HG03432 (cell line): ENCODE results near the gene DPH3.

Source experiments
- ATAC-seq: cut with Tn5 transposase; IDR thresholded peaks from one replicate; pipeline ENCODE4 v1.9.1; 2021; ENCODE audit warnings: mild to moderate bottlenecking, moderate library complexity; ENCODE audit not compliant: unreplicated experiment

Gene DPH3

DNA sequence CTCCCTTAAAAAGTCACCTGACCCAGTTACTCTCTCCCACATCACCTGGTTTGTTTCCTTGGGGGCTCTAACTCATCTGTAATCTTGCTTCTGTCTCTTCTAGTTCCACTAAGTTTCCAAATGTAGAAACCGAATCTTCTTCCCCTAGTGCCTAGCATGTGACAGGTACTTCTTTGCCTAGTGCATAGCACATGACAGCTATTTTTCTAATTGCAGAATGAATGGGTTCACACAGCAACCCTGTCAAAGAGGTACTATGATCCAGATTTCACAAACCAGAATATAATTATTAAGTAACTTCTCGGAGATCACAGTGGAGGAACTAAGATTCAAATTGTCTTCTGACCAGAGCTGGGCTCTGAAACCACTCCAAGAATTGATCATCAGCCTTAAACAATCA is 7.4 kb downstream of the DPH3 start:
- ATAC-seq, result no peak

DNA sequence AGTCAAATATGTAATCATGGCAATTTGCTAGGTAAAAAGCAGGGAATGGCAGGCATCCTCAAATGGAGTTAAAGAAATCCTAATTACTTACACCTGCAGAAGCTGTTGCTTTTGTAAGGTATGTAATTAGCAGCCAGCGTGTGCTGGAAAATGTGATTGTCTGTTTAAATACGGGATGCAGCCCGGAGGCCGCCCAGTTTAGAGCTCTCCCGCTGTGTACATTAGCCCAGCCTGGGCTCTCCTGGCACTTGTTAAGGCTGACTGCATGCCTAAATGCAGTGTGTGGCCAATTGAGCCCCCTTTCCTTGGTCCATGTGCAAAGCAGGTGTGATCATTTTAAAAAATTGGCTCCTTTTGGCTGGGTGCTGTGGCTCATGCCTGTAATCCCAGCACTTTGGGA is 9.0 kb downstream of the DPH3 start:
- no peak for ATAC-seq

DNA sequence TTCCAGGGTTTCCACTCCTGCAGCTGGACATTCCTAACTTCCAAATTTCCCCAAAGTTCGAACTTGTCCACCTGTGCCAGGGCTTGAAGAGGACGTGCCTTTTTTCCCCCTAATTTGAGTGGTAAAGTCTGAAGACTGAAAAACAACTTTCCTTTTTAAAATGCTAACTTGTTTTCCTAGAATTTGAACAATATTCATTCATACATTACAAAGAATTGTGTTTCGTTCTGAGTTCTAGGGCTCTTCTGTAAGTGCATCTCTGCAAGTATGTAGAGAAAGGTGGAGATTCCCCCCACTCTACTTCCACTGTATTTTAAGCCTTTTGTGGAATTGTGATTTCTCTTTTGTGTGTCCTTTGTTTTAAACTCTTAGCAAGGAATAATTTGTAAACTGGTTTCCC is 9.4 kb downstream of the DPH3 start:
- ATAC-seq, result no peak

DNA sequence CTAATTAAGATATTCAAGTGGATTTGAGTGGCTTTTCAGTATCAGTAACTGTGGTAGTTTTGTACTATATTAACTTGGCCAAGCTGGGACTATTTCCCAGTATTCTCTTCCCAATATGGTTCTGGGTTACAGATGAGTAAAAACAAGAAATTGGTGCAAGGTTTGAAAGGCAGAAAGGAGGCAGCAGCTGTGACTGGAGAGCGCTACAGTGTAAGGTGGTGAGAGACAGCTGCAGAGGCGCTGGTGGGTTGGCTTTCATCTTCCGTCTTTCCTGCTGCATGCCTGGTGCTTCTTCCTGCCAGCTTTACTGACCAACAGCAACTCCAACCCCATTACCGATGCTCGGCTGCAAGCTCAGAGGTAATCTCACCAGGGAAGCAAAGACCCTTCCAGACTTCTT is 9.8 kb downstream of the DPH3 start:
- no peak for ATAC-seq

DNA sequence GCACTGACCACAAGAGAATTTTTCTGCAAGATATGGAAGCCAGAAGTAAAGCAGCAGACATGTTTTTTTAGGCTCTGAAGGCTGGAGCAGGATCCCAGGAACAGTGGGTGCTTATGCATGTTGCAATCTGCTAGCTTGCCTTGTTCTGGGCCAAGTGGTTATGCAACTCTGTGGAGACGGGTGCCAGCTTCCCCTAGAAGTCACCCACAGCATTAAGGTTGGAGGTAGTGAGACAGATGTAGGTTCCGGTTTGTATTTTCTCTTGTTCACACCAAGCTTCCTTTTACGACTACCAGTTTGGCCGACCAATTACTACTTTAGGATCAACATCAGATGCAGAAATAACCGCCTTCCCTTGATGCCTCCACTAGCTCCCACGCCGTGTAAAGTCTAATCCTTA is 11.1 kb downstream of the DPH3 start:
- ATAC-seq, result no peak

DNA sequence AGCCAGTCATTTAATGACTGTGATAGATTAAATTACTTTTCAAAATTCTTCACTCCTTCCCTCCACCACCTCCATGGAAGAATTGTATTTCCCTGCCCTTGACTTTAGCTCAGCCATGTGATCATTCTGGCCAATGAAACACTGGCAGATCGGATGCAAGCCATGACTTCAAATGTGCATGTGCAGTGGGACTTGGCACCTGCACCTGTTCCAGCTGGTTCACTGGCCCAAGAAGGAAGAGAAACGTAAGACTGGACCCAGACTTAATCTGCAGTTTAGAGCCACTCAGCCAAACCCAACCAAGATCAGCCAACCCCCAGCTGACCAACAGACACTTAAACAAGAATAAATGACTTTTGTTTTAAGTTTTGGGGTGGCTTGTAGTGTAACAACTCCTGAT is 11.8 kb downstream of the DPH3 start:
- peak; percentile 26 for ATAC-seq

DNA sequence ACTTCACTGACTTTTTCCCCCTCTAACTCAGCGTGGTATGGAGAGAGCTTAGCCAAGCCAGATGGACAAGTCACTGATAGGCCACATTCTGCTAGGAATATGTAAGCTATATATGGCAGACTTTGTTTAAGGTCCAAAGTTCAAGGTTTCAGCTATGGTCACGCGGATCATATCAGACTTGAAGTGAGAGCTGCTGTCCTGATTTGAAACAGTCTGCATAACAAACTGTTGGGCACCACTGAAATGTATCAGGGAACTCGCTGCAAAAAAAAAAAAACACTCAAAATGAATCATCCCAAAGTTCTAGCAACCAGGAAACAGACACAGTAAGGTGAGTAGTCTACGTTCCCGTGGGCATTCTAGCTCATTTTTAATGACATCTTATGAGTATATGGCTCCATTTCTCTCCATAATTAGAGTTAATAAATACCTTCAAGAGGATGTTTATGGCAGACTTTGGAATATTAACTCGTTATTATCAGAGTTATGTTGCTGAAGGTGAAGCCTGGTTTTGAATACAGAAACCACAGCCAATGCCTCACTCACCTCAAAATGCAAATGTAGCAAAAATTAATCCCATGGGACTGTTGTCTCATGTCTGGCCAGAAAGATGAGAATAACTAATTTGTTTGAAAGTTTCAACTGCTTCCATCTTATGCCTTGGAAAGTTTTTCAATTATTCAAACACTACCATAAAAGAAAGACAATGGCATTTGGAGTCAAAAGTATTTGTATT is 12.3 kb downstream of the DPH3 start:
- ATAC-seq, result peak; percentile 51

DNA sequence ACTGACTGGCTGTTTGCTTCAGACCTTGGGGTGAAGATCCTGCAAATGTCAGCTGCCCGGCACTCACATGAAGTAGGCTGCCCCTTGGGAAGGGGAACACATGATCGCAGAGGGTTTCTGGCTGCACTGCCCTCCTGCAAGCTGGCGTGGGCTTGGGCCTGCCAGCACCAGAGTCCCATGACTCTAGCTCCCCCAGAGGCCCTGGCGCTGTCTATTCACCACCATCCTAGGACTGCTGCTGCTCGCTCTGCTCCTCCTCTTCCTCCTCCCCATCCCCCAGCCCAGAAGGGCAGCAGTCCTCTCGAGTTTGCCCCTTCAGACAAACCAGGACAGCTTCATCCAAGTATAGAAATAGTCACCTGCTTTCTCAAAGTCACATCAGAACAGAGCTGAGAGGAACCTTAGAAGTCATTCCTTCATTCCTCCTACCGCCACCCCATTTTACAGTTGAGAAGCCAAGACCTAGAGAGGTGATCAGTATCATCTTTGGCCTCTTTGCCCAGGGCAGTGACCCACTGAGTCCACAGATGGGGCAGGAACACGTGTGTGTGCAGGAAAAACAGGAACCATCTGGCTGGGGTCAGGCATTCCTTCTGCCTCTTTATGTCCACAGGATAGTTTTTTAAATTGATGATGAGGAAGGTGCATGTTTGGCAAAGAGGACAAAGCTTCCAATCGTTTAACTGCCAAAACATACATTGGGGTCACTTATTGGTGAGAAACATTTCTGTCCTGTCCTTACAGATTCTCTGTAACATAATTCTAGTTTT is 13.2 kb downstream of the DPH3 start:
- no peak for ATAC-seq

DNA sequence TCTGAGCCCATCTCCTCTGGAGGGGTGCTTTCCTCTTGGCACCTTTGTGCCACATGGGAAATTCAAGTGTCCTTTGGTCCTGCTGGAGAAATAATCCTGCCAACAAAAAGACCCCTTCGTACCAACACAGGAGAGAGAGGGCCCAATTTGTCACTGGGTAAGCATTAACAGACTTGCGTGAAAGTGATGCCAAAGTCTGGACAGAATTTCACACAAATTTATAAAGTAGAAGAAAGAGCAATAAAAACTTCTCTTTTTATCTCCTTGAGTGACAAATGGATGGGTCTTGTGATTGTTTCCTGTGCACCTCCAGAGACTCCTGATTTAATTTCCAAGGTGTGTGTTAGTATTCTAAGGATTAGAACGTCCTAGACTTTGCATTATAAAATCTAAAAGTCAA is 14.9 kb downstream of the DPH3 start:
- no peak for ATAC-seq

DNA sequence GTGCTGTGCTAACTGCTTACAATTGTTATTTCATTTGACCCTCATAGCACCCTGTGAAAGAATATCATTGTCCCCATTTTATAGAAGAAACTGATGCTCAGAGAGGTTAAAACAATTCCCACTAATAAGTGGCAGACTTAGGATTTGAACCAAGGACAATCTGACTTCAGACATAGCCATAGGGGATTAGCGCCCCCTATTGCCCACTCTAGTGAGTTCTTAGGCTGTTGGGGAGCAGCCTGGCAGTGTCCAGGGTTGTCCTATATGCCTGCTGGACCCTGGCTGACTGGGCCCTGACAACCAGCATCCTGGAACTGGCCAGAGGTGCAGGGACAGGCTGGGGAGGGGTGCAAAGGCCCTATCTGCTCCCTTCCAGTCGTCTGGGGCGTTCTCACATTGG is 15.4 kb downstream of the DPH3 start:
- ATAC-seq, result no peak

DNA sequence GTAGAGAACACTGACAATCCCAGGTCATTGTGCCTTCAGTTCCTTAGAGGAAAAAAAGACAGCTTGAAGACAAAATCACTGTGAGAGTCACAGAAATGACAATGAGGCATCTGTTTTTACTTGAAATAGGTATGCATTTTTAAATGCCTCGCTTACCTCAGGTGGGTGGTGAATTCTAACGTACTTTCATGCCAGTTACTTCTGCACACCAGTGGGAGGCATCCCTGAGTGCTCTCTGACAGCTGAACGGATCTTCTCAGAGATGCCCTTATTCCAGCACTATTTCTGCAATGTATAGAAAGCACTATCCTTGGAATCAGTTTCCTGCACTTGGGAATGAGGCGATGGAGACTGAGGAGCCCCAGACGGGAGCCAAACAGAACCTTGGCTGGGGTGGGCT is 16.2 kb downstream of the DPH3 start:
- no peak for ATAC-seq

DNA sequence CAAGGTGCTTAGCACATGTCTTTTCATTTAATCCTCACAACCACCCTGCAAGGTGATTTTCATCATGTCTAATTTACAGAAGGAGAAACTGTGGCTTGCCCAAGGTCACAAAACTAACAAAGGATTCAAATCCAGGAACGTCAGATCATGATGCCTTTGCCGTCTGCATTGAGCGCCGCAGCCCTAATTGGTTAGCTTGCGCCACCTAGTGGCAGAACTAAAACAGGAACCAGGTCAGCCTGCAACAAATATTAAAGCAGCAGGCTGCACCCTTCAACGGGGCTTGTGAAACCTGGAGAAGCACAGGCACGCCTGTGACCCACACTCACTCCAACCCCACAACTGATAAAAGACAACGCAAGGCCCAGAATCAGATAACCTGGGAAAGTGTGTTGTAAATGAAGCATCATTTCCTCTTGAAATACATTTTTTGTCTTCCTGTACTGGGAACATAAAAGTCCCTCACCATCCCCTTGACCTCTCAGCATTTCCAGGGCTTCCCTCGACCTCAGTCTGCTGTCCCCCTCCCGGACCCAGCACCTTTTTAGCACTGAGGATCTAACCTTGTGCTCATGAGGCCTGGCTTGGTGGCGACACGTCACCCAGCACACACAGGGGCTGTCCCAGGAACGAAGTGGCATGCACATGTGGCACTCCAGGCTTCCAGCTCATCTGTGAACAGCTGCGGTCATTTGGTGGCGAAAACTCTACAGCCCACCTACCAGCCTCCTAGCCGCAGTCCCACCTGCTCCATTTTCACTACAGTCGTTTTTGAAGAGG is 17.3 kb downstream of the DPH3 start:
- ATAC-seq, result peak; percentile 81

DNA sequence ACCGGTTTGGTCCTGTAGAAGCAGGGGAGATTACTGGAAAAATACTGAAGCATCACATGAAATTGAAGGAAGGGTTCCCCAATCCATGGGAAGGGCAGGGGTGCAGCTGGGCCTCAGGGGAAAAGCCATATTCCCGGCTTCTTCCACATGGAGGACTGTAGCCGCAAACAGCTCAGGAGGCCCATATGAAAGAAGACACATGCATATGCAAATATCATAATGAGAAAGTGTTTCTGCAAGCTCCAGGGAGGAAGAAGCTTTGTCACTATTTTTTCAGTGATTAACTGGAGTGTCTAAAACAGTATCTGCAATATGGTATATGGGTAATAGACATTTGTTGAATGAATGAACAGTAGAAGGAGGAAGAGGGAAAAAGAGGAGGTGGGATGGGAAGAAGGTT is 19.1 kb downstream of the DPH3 start:
- no peak for ATAC-seq

DNA sequence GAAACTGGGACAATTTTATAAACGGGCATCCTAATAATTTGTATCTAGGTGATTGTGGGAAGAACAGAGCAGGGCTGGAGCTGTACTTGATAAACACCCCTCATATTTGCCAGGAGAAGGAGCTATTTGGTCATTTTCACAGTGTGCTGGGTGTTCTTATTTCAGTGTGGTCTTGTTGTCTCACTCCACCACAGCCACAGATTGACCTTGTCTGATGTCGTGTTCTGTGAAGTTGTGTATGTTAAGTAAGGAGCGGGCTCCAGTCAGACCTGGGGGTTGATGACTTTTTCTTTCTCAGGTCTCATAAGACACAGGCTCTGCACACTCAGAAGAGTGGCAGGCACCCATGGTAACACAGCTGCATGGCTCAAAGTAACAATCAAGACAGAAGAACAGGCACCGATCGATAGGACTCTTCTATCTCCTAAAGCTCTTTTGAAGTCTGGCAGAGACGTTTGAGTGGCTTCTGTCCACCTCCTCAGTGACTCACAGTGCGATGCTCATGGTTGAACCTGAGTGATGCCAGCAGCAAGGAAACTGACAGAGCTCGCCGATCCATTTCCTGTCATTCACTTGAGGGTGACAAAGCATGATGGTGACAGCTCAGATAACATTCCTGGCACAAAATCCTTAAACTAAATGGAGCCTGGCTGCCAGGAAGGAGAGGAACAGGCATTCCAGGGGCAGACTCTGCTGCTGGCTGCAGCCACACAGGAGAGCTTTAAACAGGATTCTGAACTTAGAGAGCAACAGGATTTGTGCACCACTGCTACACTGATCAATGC is 20.8 kb downstream of the DPH3 start:
- ATAC-seq, result no peak

DNA sequence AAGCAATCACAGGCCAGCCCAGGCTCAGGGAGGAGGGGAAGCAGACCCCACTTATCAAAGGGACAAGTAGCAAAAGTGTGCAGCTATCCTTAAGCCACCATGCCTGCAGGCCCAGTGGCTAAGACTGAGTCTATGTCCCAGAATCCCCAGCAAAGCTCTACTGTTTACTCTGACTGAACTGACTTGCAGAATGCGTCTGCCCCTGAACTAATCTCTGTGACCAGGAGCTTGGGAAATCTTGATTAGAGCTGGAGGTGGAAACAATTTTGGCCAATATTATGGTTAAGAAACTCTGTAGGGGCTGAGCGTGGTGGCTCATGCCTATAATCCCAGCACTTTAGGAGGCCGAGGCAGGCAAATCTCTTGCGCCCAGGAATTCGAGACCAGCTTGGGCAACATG is 22.6 kb downstream of the DPH3 start:
- ATAC-seq, result no peak

DNA sequence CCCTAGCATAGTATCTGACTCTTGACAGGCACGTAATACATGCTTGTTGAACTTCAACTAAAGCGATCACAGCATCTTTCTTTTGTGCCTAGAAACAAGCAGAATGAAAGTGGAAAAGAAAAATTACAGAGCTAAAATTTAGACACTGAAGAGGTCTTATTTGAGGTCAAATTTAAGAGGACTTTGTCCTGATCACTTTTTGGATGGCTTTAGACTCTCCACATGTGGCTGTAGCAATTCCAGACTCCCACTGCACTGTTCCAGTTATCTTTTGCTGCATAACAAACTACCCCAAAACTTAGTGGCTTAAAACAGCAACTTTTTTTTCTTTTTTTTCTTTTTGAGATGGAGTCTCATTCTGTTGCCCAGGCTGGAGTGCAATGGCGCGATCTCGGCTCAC is 23.5 kb downstream of the DPH3 start:
- no peak for ATAC-seq

DNA sequence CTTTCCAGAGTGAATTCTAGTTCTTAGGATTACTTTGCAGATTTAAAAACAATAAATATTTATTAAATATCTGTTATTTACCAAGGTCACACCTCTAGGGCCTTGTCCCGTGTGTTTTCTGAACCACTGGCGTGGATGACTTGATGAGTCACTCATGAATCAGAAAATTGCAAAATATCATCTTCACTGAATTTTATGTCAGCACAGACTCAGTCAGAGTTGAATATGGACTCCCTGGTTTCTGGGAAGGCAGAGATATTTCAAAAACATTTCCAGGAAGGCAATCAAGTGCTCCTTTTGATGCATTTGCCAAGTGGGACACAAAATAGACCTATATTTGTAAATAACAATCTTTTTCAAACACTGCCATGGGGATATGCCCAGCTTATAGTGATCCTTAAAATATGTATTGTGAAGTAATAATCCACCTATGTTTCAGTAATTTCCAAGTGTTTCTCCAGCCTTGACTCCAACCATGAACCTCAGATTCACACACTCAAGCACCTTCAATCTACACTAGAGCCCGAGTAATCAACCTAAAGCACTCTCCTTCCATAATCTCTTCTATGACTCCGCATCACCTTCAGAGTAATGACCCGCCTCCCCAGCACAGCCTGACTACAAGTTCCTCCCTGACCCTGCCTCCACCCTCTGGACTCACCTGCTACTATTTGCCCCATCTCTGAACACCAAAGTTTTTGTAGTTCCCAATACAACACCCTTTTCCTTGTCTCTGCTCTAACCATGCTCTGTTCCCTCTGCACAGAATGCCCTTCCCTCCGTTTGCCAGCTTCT is 24.3 kb downstream of the DPH3 start:
- no peak for ATAC-seq

DNA sequence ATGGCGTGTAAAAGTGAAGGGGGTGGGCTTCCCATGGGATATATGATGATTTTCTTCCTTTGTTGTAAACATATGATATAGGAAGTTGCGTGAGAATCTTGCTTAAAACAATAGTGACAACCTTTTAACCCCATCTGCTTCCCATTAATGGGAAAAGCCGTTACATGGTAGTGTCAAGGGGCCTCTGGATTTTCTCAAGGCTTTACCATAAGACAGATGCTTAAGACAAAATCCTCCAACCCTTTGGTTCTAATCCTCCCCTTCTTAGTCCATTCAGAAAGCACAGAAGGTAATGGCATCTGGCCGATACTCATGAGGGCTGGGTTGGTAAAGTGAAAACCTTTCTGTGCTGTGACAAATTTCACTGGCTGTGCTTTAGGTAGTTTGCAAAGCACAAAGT is 25.0 kb downstream of the DPH3 start:
- no peak for ATAC-seq

DNA sequence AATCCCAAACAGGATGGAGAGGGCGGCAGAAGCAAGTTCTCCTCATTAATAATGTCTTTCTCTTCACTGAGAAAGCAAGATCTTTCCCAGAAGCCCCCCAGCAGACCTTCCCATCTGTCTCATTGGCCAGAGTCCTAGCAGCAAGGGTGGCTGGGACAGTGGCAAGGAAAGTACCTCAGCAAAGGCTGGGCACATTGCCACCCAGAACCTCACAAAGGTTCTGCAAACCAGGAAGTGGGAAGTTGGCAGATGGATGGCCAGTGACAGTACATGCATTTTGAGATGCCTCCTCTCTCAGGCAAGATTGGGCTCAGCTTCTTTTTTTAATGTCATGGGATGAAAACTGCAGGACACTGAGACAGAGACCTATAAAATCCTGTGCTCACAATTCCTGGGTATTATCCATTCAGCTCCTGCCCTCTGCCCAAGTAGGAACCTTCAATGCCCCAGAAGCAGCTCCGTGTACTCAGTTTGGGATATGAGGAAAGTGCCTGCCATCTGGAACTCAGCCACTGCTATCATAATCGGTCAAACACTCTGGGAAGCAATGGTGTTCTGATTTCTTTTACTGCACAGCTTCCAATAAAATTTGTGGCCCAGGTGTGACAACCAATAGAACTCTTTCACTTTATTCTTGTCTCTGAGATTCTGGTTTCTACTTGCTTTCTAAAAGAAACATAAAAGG is 25.5 kb downstream of the DPH3 start:
- no peak for ATAC-seq
